Lung (tissue), 12 donors: Measurements from ENCODE around the gene CCNA1. TPM values are rescaled to one million over a fixed set of nuclear protein-coding genes. Genes with fewer than 3 reads are reported as not detected.

ENCODE experiments used
- ATAC-seq: fragments of 200-7000 bp; cut with Tn5 transposase; one replicate; pipeline ENCODE4 v1.9.1; 2020; ENCODE audit warnings: moderate number of reproducible peaks; ENCODE audit not compliant: insufficient read depth, low FRiP score
- DNase-seq, 3 donors: peaks; one replicate each; pipeline ENCODE4 v3.0.0-alpha.2; 2013 to 2017
- H3K27ac ChIP-seq, 2 donors: one replicate each; pipeline ENCODE4 v1.5.1; 2013; ENCODE audit warnings: mild to moderate bottlenecking in 2 of 2, moderate library complexity in 2 of 2, control low read depth in 1 of 2, inconsistent platforms in 1 of 2, low read depth in 1 of 2, low read length in 1 of 2
- H3K27me3 ChIP-seq, 3 donors: one replicate each; pipeline ENCODE4 v1.5.1; 2013; ENCODE audit warnings: low read length in 2 of 3; ENCODE audit not compliant: control insufficient read depth in 3 of 3, insufficient read depth in 3 of 3
- H3K36me3 ChIP-seq, 4 donors: one replicate each; pipeline ENCODE4 v1.5.1; 2013; ENCODE audit warnings: low read length in 4 of 4, mild to moderate bottlenecking in 1 of 4, moderate library complexity in 1 of 4; ENCODE audit not compliant: control insufficient read depth in 4 of 4, insufficient read depth in 4 of 4
- H3K4me1 ChIP-seq, 5 donors: one replicate each; pipeline ENCODE4 v1.5.1; 2013; ENCODE audit warnings: low read length in 5 of 5, mild to moderate bottlenecking in 2 of 5, moderate library complexity in 1 of 5; ENCODE audit not compliant: control insufficient read depth in 5 of 5, insufficient read depth in 5 of 5
- H3K4me3 ChIP-seq: one replicate; pipeline ENCODE4 v1.5.1; 2013; ENCODE audit warnings: mild to moderate bottlenecking, control low read depth, moderate library complexity
- H3K9ac ChIP-seq, 2 donors: one replicate each; pipeline ENCODE4 v1.5.1; 2013; ENCODE audit warnings: low read length in 2 of 2, control low read depth in 1 of 2; ENCODE audit not compliant: insufficient read depth in 1 of 2
- H3K9me3 ChIP-seq, 4 donors: one replicate each; pipeline ENCODE4 v1.5.1; 2013; ENCODE audit warnings: low read length in 3 of 4, mild to moderate bottlenecking in 1 of 4, moderate library complexity in 1 of 4; ENCODE audit not compliant: control insufficient read depth in 4 of 4, insufficient read depth in 3 of 4
- WGBS, 2 donors: extraction: QIAGEN DNeasy Blood & Tissue Kit; methylation state at CpG; one replicate each; pipeline ENCODE4 v1.1.7; 2013; 5-methylcytosine and 5-hydroxymethylcytosine counted together
- polyA plus RNA-seq, 2 donors: library from polyadenylated mRNA; stranded (reverse); fragments of 200-250 nt; gene quantifications; one replicate each; pipeline ENCODE4 v1.2.1, GENCODE V29; 2013
- total RNA-seq, 2 donors: library from RNA; depleted of rRNA in 1 of 2; stranded (reverse); fragments of >200 nt in 1 of 2; gene quantifications; one replicate each; pipeline ENCODE4 v1.2.1, GENCODE V29; 2014 to 2021
- TF ChIP-seq, protein P1 (sequence below): IDR thresholded peaks from 2 replicates; pipeline ENCODE4 v1.5.1; 2012; ENCODE audit warnings: mild to moderate bottlenecking; ENCODE audit errors: control extremely low read depth, extremely low read depth
- donor health status: control.
- donor health status: control.
- donor health status: Bipolar disorder and iron deficiency.
- donor health status: healthy.
- donor health status: DM: yes; HTN: yes; CAD: no.

The CCNA1 gene
- total and polyA plus RNA-seq, 4 donors: 0.98 to 10.2 (median 6.8) TPM

DNA sequence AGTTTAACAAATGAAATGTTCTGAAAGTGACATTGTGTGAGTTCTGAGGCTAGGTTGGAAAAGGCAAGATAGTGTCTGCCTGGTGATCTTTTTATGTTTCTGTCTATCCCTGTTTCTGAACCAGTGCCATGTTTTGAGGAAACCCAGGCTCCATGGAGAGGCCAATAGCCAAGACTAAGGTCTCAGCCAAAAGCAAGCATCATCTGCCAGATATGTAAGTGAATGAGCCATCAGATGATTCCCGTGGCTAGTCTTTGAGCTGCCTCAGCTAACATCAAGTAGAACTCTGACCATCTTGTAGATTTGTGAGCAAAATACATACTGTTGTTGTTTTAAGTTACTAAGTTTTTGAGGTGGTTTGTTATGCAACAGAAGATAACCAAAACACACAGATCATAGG, 19.6 kb upstream of the CCNA1 start:
- H3K9ac ChIP-seq: no peak overlapping the region
- H3K27me3 ChIP-seq: peaks cover 0 to 2% (median 0%) of the 10 kb centered on the region in 3 donors
- no peak for ATAC-seq
- no peak for DNase-seq
- peaks cover 0 to 3% (median under 1%) of the 10 kb centered on the region in 4 donors for H3K9me3 ChIP-seq
- WGBS, 2 donors: 78 to 97% methylated on average over 1 of the region's 1 CpG
- no peak overlapping the region for H3K4me3 ChIP-seq
- H3K4me1 ChIP-seq: no peaks in the 10 kb centered on the region
- H3K27ac ChIP-seq: no peak overlapping the region
- TF ChIP-seq, protein P1, sequence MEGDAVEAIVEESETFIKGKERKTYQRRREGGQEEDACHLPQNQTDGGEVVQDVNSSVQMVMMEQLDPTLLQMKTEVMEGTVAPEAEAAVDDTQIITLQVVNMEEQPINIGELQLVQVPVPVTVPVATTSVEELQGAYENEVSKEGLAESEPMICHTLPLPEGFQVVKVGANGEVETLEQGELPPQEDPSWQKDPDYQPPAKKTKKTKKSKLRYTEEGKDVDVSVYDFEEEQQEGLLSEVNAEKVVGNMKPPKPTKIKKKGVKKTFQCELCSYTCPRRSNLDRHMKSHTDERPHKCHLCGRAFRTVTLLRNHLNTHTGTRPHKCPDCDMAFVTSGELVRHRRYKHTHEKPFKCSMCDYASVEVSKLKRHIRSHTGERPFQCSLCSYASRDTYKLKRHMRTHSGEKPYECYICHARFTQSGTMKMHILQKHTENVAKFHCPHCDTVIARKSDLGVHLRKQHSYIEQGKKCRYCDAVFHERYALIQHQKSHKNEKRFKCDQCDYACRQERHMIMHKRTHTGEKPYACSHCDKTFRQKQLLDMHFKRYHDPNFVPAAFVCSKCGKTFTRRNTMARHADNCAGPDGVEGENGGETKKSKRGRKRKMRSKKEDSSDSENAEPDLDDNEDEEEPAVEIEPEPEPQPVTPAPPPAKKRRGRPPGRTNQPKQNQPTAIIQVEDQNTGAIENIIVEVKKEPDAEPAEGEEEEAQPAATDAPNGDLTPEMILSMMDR: no peak
- no peaks in the 10 kb centered on the region for H3K36me3 ChIP-seq

DNA sequence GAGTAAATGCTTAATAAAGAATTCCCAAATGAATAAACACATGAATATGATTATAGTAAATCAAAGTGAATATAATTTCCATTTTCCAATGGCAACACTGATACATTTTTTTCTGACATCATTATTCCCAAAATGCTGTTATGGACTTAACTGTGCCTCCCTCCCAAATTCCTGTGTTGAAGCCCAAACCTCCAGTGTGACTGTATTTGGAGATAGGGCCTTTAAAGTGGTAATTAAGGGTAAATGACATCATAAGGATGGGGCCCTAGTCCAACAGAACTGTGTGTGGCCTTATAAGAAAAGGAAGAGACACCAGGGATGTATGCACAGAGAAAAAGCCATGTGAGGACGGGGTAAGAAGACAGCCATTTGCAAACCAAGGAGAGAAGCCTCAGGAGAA, 19.1 kb upstream of the CCNA1 start:
- H3K36me3 ChIP-seq: no peaks in the 10 kb centered on the region
- no peak overlapping the region for H3K27ac ChIP-seq
- 61 to 92% methylated on average over 1 of the region's 1 CpG for WGBS, 2 donors
- no peak overlapping the region for H3K4me3 ChIP-seq
- no peak for ATAC-seq
- no peaks in the 10 kb centered on the region for H3K4me1 ChIP-seq
- H3K9me3 ChIP-seq: peaks cover 0 to 3% (median under 1%) of the 10 kb centered on the region in 4 donors
- peaks cover 0 to 2% (median 2%) of the 10 kb centered on the region in 3 donors for H3K27me3 ChIP-seq
- TF ChIP-seq, protein P1: no peak
- DNase-seq: no peak
- no peak overlapping the region for H3K9ac ChIP-seq

DNA sequence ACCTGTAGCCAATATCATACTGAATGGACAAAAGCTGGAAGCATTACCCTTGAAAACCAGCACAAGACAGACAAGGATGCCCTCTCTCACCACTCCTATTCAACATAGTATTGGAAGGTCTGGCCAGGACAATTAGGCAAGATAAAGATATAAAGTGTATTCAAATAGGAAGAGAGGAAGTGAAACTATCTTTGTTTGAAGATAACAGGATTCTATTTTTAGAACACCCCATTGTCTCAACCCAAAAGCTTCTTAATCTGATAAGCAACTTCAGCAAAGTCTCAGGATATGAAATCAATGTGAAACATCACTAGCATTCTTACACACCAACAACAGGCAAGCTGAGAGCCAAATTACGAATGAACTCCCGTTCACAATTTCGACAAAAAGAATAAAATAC, 17.8 kb upstream of the CCNA1 start:
- Histone ChIP-seq H3K27me3 (peaks cover 0 to 5% (median 2%) of the 10 kb centered on the region in 3 donors), H3K4me3 (no peak overlapping the region), H3K9me3 (peaks cover 0 to 3% (median under 1%) of the 10 kb centered on the region in 4 donors), H3K4me1 (no peaks in the 10 kb centered on the region), H3K27ac (no peak overlapping the region), H3K36me3 (no peaks in the 10 kb centered on the region), H3K9ac (no peak overlapping the region)
- TF ChIP-seq, protein P1: no peak
- DNase-seq (no peak), ATAC-seq (no peak)
- 41 to 58% methylated on average over 3 of the region's 3 CpGs for WGBS, 2 donors

DNA sequence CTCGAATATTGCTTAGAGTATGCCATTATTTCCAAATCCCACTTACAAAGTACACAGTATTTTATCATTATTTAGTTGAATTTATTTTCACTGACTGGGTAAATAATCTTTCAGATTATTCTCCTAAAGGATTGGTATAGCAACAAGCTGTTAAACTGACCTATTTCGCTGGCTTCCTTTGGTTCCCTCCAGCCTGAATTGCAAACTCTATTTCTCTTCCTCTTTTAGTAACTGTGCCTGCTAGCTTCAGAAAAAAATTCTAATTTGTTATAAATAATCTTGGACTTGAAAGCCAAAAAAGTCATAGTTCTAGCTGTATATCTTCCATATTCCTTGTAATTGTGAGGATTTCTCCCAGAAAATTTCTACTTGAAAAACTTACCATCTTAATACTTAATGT, 15.0 kb upstream of the CCNA1 start:
- no peak for DNase-seq
- H3K27ac ChIP-seq: no peak overlapping the region
- H3K36me3 ChIP-seq: no peaks in the 10 kb centered on the region
- TF ChIP-seq, protein P1: no peak
- no peak overlapping the region for H3K9ac ChIP-seq
- H3K4me3 ChIP-seq: no peak overlapping the region
- no peaks in the 10 kb centered on the region for H3K4me1 ChIP-seq
- WGBS, 2 donors: 37 to 51% methylated on average over 2 of the region's 2 CpGs
- H3K27me3 ChIP-seq: peaks cover 0 to 5% (median 2%) of the 10 kb centered on the region in 3 donors
- peaks cover 0 to 3% (median under 1%) of the 10 kb centered on the region in 4 donors for H3K9me3 ChIP-seq
- no peak for ATAC-seq
